GM12878 (cell line): Measurements from ENCODE around the gene NPM1. TPM values are rescaled to one million over a fixed set of nuclear protein-coding genes. Genes with fewer than 3 reads are reported as not detected.
A peak's percentile ranks its signal among the peaks of the same experiment; 100 is the strongest.

ENCODE experiments used
- ATAC-seq: fragments of 200-7000 bp; cut with Tn5 transposase; 3 replicates; pipeline ENCODE4 v1.9.1; 2020; ENCODE audit warnings: mild to moderate bottlenecking, moderate library complexity
- BruUV-seq: library from RNA; stranded (reverse); fragments of 400-500 nt; replicated peaks from 2 replicates; lab custom pipeline; 2021; lab: Mats Ljungman, UMichigan
- CTCF ChIA-PET: fragments of 300-600 bp; sonication (Branson Sonifier 250); formaldehyde crosslinking; extraction: SDS; loops from one replicate; lab custom pipeline; 2021; ENCODE audit warnings: inconsistent platforms; lab: Yijun Ruan, JAX
- POLR2A ChIA-PET: fragments of 350-600 bp; formaldehyde crosslinking; extraction: SDS; loops from one replicate; lab custom pipeline; 2021; ENCODE audit warnings: inconsistent platforms; lab: Charles Lee
- RAD21 ChIA-PET: fragments of 300-600 bp; sonication (Branson Sonifier 250); formaldehyde crosslinking; loops from one replicate; lab custom pipeline; 2023; ENCODE audit warnings: antibody characterized with exemption; ENCODE audit not compliant: unreplicated experiment; lab: Charles Lee
- SMC1A ChIA-PET: fragments of 300-600 bp; sonication (Branson Sonifier 250); formaldehyde crosslinking; loops from one replicate; lab custom pipeline; 2023; ENCODE audit not compliant: unreplicated experiment, uncharacterized antibody; lab: Charles Lee
- DNase-seq: peaks from one replicate; pipeline ENCODE4 v3.0.0-alpha.2; 2011; ENCODE audit warnings: low read depth, low spot score
- FAIRE-seq: peaks from 3 replicates; lab custom pipeline; 2011; peaks lifted over from hg19 to GRCh38; lab: Jason Lieb, UNC
- H2AFZ ChIP-seq: 2 replicates; pipeline ENCODE4 v1.6.0; 2011; ENCODE audit warnings: low read depth, low read length, control low read depth; ENCODE audit not compliant: control insufficient read depth
- H3K27ac ChIP-seq: 2 replicates; pipeline ENCODE4 v1.5.1; 2011; ENCODE audit warnings: control low read depth; ENCODE audit not compliant: control insufficient read depth, insufficient read depth
- H3K27me3 ChIP-seq, 2 experiments: replicated peaks in 1 of 2; 2 replicates each; pipeline versions ENCODE4 v1.6.0 to v1.6.1; 2011; ENCODE audit warnings: low read length in 1 of 2; ENCODE audit not compliant: control insufficient read depth in 2 of 2, insufficient read depth in 2 of 2
- H3K36me3 ChIP-seq, 2 experiments: 2 replicates each; pipeline ENCODE4 v1.5.1; 2011; ENCODE audit warnings: low read length in 1 of 2; ENCODE audit not compliant: control insufficient read depth in 2 of 2, insufficient read depth in 2 of 2
- H3K4me1 ChIP-seq: 2 replicates; pipeline ENCODE4 v1.6.1; 2011; ENCODE audit warnings: mild to moderate bottlenecking, low read length, moderate library complexity, mixed read lengths; ENCODE audit not compliant: control insufficient read depth, insufficient read depth
- H3K4me2 ChIP-seq: 2 replicates; pipeline ENCODE4 v1.6.0; 2011; ENCODE audit warnings: control low read depth; ENCODE audit not compliant: control insufficient read depth, insufficient read depth
- H3K4me3 ChIP-seq: fragments of 200-600 bp; sonication (generic); 2 replicates; pipeline ENCODE4 v1.5.1; 2016
- H3K79me2 ChIP-seq: 2 replicates; pipeline ENCODE4 v1.6.0; 2011; ENCODE audit warnings: low read length; ENCODE audit not compliant: control insufficient read depth, insufficient read depth
- H3K9ac ChIP-seq: 2 replicates; pipeline ENCODE4 v1.8.0; 2011; ENCODE audit warnings: low read length, control low read depth, mixed read lengths; ENCODE audit not compliant: control insufficient read depth, insufficient read depth
- H3K9me3 ChIP-seq: replicated peaks from 3 replicates; pipeline ENCODE4 v1.5.1; 2011; ENCODE audit warnings: mild to moderate bottlenecking, low read length; ENCODE audit not compliant: control insufficient read depth, insufficient read depth
- H4K20me1 ChIP-seq: 2 replicates; pipeline ENCODE4 v1.6.0; 2011; ENCODE audit not compliant: control insufficient read depth, insufficient read depth
- ATF2 ChIP-seq: IDR thresholded peaks from 2 replicates; pipeline ENCODE4 v1.6.1; 2012; ENCODE audit warnings: low read length, inconsistent platforms
- BCL3 ChIP-seq: IDR thresholded peaks from 2 replicates; pipeline ENCODE4 v1.6.1; 2011; ENCODE audit warnings: borderline replicate concordance, low read depth, mild to moderate bottlenecking, moderate library complexity, low read length; ENCODE audit not compliant: insufficient read depth, poor library complexity, severe bottlenecking
- BHLHE40 ChIP-seq, 2 experiments: fragments of 450-650 bp in 1 of 2; IDR thresholded peaks; 2 replicates each; pipeline ENCODE4 v1.6.1; 2011 to 2017; ENCODE audit warnings: low read depth in 2 of 2, borderline replicate concordance in 1 of 2, improper control_type of control experiment in 1 of 2, low read length in 1 of 2, mild to moderate bottlenecking in 1 of 2
- CBX3 ChIP-seq: fragments of 200-600 bp; sonication (generic); IDR thresholded peaks from 2 replicates; pipeline ENCODE4 v1.6.1; 2016; ENCODE audit warnings: low read depth, borderline replicate concordance
- CREB1 ChIP-seq: IDR thresholded peaks from 2 replicates; pipeline ENCODE4 v1.6.1; 2012; ENCODE audit warnings: low read depth, mild to moderate bottlenecking, inconsistent platforms
- CREM ChIP-seq: IDR thresholded peaks from 2 replicates; pipeline ENCODE4 v1.6.1; 2014; ENCODE audit warnings: antibody characterized with exemption, low read depth
- EGR1 ChIP-seq, 2 experiments: IDR thresholded peaks; 1 replicate in 1 of 2; 2 replicates in 1 of 2; pipeline ENCODE4 v1.6.1; 2011 to 2012; ENCODE audit warnings: low read depth in 2 of 2, low read length in 2 of 2, borderline replicate concordance in 1 of 2, mild to moderate bottlenecking in 1 of 2, moderate library complexity in 1 of 2
- ESRRA ChIP-seq: IDR thresholded peaks from 2 replicates; pipeline ENCODE4 v1.6.1; 2012; ENCODE audit warnings: mild to moderate bottlenecking, low read length, improper control_type of control experiment
- PAX5 ChIP-seq: IDR thresholded peaks from 2 replicates; pipeline ENCODE4 v1.6.1; 2011; ENCODE audit warnings: low read depth, low read length, borderline replicate concordance
- POLR2AphosphoS2 ChIP-seq: IDR thresholded peaks from 2 replicates; pipeline ENCODE4 v1.6.1; 2011; ENCODE audit warnings: low read depth, mild to moderate bottlenecking, low read length, improper control_type of control experiment, moderate library complexity
- POU2F2 ChIP-seq: IDR thresholded peaks from 3 replicates; pipeline ENCODE4 v1.6.1; 2011; ENCODE audit warnings: low read depth, mild to moderate bottlenecking, low read length, borderline replicate concordance
- SIN3A ChIP-seq: IDR thresholded peaks from 2 replicates; pipeline ENCODE4 v1.6.1; 2012; ENCODE audit warnings: low read depth, low read length, improper control_type of control experiment
- SMAD1 ChIP-seq: fragments of 450-650 bp; IDR thresholded peaks from 2 replicates; pipeline ENCODE4 v1.6.1; 2018; ENCODE audit warnings: mild to moderate bottlenecking, low read depth; ENCODE audit not compliant: partially characterized antibody
- SMC3 ChIP-seq: IDR thresholded peaks from 2 replicates; pipeline ENCODE4 v1.6.1; 2011; ENCODE audit warnings: low read length, improper control_type of control experiment, borderline replicate concordance
- TCF3 ChIP-seq: IDR thresholded peaks from 2 replicates; pipeline ENCODE4 v1.6.1; 2012; ENCODE audit warnings: low read depth, mild to moderate bottlenecking, low read length, borderline replicate concordance; ENCODE audit not compliant: insufficient read depth
- WRNIP1 ChIP-seq: IDR thresholded peaks from 2 replicates; pipeline ENCODE4 v1.6.1; 2011; ENCODE audit warnings: low read depth, low read length, improper control_type of control experiment, borderline replicate concordance
- ZNF274 ChIP-seq: IDR thresholded peaks from one replicate; pipeline ENCODE4 v1.8.0; 2011; ENCODE audit not compliant: insufficient read length, insufficient read depth
- ZNF384 ChIP-seq: IDR thresholded peaks from 2 replicates; pipeline ENCODE4 v1.6.1; 2012; ENCODE audit warnings: low read depth, mild to moderate bottlenecking, low read length, improper control_type of control experiment, borderline replicate concordance
- WGBS: methylation state at CpG from one replicate; pipeline ENCODE4 v1.1.6; 2016; ENCODE audit warnings: low lambda C conversion rate; ENCODE audit not compliant: insufficient replicate concordance, insufficient coverage; ENCODE audit errors: missing lambda C conversion rate; 5-methylcytosine and 5-hydroxymethylcytosine counted together
- in situ Hi-C: fragments of 300-500 bp; cut with MboI; formaldehyde crosslinking; loops from 9 replicates; pipeline ENCODE4 v1.14.3; 2018; ENCODE audit warnings: mixed read lengths
- intact Hi-C: fragments of 100-400 bp; cut with micrococcal nuclease; formaldehyde crosslinking; loops from one replicate; pipeline ENCODE4 v1.14.2; 2022; ENCODE audit not compliant: unreplicated experiment
- polyA plus RNA-seq, 11 experiments: library from polyadenylated mRNA; depleted of rRNA in 4 of 11; unstranded in 6 of 11; stranded (reverse) in 5 of 11; fragments of >200 nt; fragmentation: Nextera tagmentation in 4 of 11; fragmentation: Illumina TruSeq in 1 of 11; extraction: Ambion mirVana in 4 of 11; extraction: Trizol in 1 of 11; gene quantifications; 1 replicate in 1 of 11; 2 replicates in 10 of 11; pipeline versions ENCODE4 v1.2.1 to v1.2.3, GENCODE V29; 2011 to 2016; ENCODE audit warnings: inconsistent platforms in 2 of 11, missing spikeins in 2 of 11, low read depth in 1 of 11
- total RNA-seq, 4 experiments: library from RNA; depleted of rRNA in 3 of 4; stranded (reverse); fragments of >200 nt in 3 of 4; fragmentation: Illumina TruSeq in 1 of 4; extraction: Trizol in 1 of 4; gene quantifications; 2 replicates each; pipeline versions ENCODE4 v1.2.1 to v1.2.3, GENCODE V29; 2013 to 2021

Gene NPM1
- total and polyA plus RNA-seq, 10 of the 15 experiments (the other 5 are each of a cell fraction or from before 2014, with no cell fraction given), result 1,843 to 5,466 (median 2,866) TPM

GRCh38 chr5:171418316-171418981 lies 30.8 kb downstream of the NPM1 start:
- ChIA-PET RAD21 (interaction anchor here (0.9 to 2.1 kb wide), 6 partner anchors 66 to 494 kb away, joined by 3 to 17 read pairs (median 3); no protein-coding TSS in a partner anchor), CTCF (interaction anchor here (0.6 to 2.3 kb wide), 21 partner anchors 10 to 641 kb away, joined by 3 to 11 read pairs (median 4); no protein-coding TSS in a partner anchor), SMC1A (interaction anchor here (0.9 to 1.9 kb wide), 6 partner anchors 9 to 641 kb away, joined by 3 to 11 read pairs (median 3); partner anchors contain the start of gene FBXW11), POLR2A (interaction anchor here (0.6 kb wide), 3 partner anchors 52 to 891 kb away, joined by 3 to 5 read pairs (median 5); no protein-coding TSS in a partner anchor)
- Histone ChIP-seq H3K4me2 (peak overlapping the region; percentile 95), H3K79me2 (no peaks in the 10 kb centered on the region), H3K4me3 (peak overlapping the region; percentile 55; the same call in 1 of the 2 replicates), H3K4me1 (peaks cover 7% of the 10 kb centered on the region), H3K36me3 (peaks cover 0 to under 1% of the 10 kb centered on the region in 2 experiments; a peak in 3 of 4 replicates), H3K27me3 (peaks cover 4 to 5% of the 10 kb centered on the region in 2 experiments; a peak in 3 of 4 replicates), H3K9me3 (no peaks in the 10 kb centered on the region), H2AFZ (no peak overlapping the region), H3K9ac (no peak overlapping the region), H4K20me1 (no peaks in the 10 kb centered on the region), H3K27ac (no peak overlapping the region)
- FAIRE-seq (peak; percentile 59), DNase-seq (no peak), ATAC-seq (peak; percentile 88)
- intact Hi-C loops (loop anchor here (1.0 to 10.0 kb wide), 4 partner anchors 434 to 622 kb away; partner anchors contain the start of gene FBXW11), in situ Hi-C loops (loop anchor here (5.0 to 25.0 kb wide), 3 partner anchors 489 to 869 kb away; partner anchors contain the start of gene UBTD2)
- no TSS peak for BruUV-seq
- 5% methylated on average over 26 of the region's 26 CpGs for WGBS
- TF ChIP-seq POU2F2, result no peak
- no peak for TF ChIP-seq BCL3
- no peak for TF ChIP-seq ZNF274
- TF ChIP-seq BHLHE40 (IDR thresholded peaks at IDR 0.05; ENCODE audit: borderline replicate concordance in 1 of 2, low read depth in 2 of 2, low read length in 1 of 2), result peak in 1 of 2 experiments; percentile 23; a peak in 1 of 4 replicates
- TF ChIP-seq ZNF384, result no peak
- TF ChIP-seq ESRRA, result no peak
- TF ChIP-seq POLR2AphosphoS2, result 0 out of 2 replicates have a peak, but pooled peaks have one; percentile 34
- TF ChIP-seq EGR1 (IDR thresholded peaks at IDR 0.05; ENCODE audit: borderline replicate concordance in 1 of 2, low read depth in 2 of 2, low read length in 2 of 2), result 0 out of 3 replicates have a peak, but pooled peaks of 1 of the 2 experiments have one; percentile 19
- no peak for TF ChIP-seq ATF2
- 0 out of 2 replicates have a peak, but pooled peaks have one; percentile 25 for TF ChIP-seq TCF3
- no peak for TF ChIP-seq WRNIP1
- TF ChIP-seq CREM, result peak; percentile 68
- no peak for TF ChIP-seq SMAD1
- no peak for TF ChIP-seq CBX3
- peak; percentile 59; the same call in 1 of the 2 replicates for TF ChIP-seq SIN3A
- 0 out of 2 replicates have a peak, but pooled peaks have one; percentile 32 for TF ChIP-seq PAX5
- peak; percentile 47; the same call in 1 of the 2 replicates for TF ChIP-seq SMC3
- peak; percentile 56 for TF ChIP-seq CREB1
